HG02678 (cell line): ENCODE measurements around the gene GSPT1.
"Not testable (repeated sequence)": the region's sequence is repeated elsewhere in the genome, so short reads cannot be mapped to it uniquely, and the experiment has no call there.

ENCODE experiments used
- ATAC-seq: cut with Tn5 transposase; IDR thresholded peaks from one replicate; pipeline ENCODE4 v1.9.1; 2021; ENCODE audit warnings: mild to moderate bottlenecking, moderate library complexity; ENCODE audit not compliant: unreplicated experiment

GSPT1 gene

DNA sequence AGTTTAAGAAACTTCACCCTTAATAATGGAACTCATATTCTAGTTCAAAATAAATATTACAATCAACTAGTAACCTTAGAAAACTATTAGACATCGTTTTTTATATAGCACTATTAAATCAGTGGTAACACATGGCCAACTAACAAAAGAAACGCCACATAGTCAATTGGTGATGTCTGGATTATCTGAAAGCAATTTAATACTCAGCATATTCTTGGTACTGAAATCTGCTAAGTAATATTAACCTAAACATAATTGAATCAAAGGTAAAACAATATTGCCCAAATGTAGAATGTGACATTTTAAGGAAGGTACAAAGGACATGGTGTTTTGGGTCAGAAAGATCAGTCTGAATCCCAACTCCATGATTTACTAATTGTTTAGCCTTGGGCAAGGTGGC is 53.3 kb downstream of the GSPT1 start:
- ATAC-seq: no peak

DNA sequence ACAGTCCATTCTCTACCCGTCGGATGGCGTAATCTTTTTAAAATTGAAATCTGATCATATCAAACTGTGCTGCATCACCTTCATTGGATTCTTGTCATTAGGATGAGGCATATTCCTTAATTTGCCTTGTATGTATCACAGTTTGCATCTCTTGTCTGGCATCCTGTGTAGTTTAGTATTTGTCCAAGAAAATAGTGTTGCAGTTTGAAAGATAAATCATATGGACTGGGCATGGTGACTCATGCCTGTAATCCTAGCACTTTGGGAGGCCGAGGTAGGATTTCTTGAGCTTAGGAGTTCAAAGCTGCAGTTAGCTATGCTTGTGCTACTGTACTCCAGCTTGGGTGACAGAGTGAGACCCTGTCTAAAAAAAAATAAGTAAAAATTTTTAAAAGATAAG is 58.6 kb downstream of the GSPT1 start:
- ATAC-seq: no peak

DNA sequence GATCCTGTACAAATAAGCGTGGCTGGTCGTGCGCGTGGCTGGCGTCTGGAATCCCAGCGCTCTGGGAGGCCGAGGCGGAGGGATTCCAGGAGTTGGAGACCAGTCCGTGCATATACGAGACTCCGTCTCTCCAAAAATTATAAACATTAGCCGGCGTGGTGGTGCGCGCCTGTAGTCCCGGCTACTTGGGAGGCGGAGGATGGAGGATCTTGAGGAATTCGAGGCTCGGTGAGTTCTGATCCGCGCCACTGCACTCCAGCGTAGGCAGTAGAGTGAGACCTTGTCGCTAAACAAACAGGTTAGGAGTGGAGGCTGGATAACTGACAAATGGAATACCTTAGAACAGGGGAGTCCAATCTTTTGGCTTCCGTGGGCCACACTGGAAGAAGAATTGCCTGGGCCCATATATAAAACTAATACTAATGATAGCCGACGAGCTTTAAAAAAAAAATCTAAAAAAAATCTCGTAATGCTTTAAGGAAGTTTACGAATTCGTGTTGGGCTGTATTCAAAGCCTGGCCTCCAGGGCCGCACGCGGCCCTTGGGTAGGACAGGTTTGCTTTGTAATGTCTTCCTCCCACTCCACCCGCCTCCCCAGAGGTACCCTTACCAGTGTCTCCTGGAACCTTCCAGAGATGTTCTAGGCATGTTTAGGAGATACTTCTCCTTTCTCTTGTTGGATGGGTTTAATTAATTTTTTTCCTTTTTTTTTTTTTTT is 63.5 kb downstream of the GSPT1 start:
- ATAC-seq: no peak

DNA sequence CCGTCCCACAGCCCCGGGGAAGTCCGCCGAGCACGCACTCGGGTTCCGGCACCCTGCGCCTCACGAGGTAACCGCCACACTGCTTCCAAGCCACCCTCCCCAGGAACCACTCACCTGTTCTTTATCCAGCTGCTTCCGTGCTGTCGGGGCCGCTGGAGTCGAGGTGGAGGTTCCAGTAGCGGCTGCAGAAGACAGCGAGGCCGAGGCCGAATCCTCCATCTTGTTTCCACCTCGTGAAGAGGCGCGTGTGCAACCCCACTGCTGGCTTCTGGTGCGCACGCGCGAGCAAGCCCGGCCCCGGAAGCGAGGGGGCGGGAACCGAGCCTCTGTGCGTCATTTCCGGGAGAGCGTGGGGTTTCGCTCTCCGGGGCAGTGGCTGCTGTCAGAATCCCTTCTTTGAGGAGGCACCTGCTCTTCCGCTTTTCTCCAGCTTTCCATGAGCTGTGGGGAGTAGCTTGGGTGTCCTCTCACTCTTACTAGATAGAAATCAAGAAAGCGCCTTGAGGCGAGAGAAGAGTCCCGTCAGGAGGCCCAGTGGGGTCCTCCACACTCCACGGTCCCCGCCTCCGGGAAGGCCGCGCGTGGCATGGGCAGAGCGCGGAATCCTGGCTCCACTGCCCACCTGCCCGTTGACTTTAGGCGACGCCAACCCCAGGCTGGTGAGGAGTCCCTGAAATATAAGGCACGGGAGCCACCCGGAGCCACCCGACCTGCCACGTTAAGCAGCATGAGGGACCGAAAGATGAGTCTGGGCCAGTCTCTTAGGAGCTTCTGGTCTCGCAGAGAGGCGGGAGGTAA is 64.3 kb downstream of the GSPT1 start, which contains the start of gene RSL1D1:
Gene RSL1D1 (minus strand): TSS at position 249 of the 798 bp plus-strand sequence. CDS start 30 bp downstream, at position 219.
- ATAC-seq: peak; percentile 85

DNA sequence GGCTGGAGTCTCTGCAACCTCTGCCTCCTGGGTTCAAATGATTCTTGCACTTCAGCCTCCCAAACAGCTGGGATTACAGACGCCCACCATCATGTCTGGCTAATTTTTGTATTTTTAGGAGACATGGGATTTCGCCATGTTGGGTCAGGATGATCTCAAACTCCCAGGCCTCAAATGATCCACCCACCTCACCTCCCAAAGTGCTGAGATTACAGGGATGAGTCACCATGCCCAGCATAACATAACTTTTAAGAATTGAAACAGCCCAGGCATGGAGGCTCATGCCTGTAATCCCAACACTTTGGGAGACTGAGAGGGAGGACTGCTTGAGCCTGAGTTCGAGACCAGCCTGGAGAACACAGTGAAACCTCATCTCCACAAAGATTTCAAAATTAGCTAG is 66.9 kb downstream of the GSPT1 start:
- no peak for ATAC-seq

DNA sequence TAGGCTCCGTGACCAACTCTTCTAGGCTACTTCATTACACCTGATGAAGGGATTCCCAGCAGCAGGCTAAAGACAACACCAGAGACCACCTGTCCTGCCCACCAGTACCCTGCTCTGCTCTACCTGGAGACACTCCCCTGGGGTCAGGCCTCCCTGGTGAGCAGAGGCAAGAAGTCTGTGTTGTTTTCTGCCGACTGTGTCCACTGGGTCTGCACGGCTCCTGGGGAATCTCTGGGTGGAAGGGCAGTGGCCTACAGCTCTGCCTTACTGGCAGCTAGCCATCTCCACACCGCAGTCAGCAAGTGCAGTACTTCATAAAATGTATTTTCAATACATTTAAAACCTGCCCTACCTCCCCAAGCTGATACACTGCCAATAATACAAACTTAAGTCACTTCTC is 71.3 kb downstream of the GSPT1 start:
- no peak for ATAC-seq

DNA sequence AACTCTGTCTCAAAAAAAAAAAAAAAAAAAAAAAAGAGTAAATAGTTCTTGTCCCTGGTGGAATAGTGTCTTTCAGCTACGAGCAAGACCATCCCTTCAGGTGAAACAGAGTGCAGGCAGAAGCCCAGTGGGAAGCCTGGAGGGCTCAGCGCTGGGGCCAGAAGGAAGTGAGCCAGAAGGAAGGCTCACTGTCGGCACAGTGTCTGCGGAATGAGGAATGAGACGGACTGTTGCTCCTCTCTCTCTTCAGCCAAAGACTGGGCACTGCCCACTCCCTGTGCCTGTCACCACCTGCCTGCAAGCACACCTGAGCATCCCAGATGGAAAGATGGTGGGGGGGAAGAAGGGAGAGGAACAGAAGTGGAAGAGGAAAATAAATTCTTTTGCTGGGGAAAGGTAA is 71.9 kb downstream of the GSPT1 start:
- ATAC-seq: no peak

DNA sequence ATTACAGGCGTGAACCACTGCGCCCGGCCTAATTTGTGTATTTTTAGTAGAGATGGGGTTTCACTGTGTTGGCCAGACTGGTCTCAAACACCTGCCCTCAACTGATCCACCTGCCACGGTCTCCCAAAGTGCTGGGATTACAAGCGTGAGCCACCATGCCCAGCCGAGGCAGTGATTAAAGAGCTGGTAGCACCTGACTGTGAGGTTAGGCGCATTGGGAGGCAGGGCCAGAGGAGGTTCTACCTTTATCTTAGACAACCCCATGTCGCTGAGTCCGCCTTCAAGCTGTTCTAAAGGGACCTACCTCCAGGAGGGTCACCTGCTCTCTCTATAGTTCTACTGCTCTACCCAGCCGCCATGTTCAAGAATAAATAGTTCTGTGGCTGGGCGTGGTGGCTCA is 72.5 kb downstream of the GSPT1 start:
- no peak for ATAC-seq

DNA sequence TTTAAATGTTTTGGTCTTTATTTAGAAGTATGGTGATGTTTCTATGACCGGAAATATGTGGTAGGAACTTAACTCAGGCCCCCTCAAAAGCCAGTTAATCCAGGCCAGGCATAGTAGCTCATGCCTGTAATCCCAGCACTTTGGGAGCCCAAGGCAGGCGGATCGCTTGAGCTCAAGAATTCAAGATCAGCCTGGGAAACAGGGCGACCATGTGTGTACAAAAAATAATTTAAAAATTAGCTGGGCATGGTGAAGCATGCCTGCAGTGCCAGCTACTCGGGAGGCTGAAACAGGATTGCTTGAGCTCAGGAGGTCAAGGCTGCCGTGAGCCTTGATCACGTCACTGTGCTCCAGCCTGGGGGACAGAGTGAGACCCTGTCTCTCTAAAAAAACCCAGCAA is 74.7 kb downstream of the GSPT1 start:
- no peak for ATAC-seq

DNA sequence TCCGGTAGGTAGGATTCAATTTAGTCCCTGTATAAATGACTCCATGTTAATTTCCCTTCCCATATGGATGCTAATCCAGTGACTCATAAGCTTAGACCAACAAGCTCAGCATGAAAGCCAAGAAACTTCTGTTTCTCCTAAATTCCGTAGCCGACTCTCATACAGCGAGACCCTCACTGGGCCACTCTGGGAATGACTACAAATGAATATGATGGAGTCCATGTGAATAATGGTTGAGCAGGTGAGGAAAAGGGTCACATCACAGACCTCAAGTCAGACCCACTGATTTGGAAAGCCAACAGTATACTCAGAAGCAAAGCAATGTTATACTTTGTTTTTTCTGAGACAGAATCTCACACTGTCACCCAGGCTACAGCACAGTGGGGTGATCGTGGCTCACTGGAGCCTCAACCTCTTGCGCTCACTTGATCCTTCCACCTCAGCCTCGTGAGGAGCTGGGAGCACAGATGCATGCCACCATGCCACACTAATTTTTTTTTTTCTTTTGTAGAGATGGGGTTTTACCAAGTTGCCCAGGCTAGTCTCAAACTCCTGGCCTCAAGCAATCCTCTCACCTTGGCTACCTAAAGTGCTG is 79.0 kb downstream of the GSPT1 start:
- ATAC-seq: no peak

DNA sequence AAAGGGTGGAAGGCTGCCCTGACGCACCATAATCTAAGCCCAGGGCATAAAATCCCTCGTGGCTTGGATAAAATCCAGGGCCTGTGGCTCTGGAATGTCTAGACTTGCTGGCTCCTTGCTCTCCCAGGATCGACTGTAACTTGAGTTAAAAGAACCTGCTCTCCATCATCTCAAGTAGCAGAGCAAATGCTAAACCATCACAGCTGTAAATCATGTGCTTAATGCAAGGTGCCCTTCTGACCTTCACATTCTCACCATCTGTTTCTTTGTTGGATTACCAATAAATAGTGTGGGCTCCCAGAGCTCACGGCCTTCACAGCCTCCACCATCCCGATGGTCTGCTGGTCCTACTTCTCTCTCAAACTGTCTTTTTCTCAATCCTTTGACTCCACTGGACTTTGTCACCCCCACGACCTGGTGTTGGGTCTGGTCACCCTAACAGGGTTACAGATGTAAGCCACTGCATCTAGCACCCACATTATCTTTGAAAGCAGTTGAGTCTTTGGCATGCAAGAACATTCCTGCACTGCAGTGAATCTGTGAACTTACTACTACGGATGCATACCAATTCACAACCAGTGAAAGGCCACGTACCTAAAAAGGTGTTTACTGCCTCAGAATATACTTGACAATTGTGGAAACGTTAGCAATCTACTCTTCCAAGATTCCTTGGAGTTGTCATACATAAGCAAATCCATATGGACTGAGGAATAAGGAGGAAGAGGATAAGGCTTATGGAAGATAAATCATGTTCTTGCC is 79.7 kb downstream of the GSPT1 start:
- ATAC-seq: no peak

DNA sequence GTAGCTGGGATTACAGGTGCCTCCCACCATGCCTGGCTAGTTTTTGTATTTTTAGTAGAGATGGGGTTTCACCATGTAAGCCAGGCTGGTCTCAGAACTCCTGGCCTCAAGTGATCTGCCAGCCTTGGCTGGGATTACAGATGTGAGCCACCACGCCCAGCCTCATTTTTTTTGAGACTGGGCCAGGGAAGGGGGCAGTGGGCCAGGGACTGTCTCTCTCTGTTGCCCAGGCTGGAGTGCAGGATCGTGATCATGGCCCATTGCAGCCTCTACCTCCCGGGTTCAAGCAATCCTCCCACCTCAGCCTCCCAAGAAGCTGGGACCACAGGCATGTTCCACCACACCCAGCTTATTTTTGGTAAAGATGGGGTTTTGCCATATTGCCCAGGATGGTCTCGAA is 80.4 kb downstream of the GSPT1 start:
- ATAC-seq: no peak

DNA sequence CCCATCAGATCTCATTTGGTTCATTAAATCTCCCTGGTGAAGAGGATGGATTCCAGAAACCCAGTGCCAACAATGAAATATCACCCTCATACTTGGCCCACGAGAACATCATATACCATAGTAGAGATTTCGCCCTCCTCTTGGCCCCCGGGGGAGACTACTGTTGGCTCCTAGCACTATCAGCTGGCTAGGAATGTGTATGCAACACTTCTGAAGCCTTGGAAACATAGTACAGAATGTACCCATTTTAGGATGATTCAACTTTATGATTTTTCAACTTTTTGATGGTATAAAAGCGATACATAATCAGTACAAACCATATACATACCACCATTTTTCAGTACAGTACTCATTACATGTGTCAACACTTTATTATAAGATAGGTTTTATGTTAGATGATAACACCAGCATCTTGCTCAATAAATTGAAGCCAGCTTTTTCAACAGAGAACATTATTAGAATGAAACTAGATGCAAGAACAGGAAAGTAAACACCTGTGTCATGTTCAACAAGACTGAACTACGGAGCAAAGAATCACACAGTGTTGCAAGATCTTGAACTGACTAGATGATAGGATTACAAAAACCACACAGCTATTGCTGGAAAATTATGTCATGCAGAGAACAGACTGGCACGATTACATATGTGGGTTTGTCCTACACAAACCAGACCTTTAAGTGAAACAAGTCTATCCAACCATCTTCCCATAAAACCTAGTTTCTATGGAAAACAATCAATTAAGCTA is 81.6 kb downstream of the GSPT1 start:
- no peak for ATAC-seq

DNA sequence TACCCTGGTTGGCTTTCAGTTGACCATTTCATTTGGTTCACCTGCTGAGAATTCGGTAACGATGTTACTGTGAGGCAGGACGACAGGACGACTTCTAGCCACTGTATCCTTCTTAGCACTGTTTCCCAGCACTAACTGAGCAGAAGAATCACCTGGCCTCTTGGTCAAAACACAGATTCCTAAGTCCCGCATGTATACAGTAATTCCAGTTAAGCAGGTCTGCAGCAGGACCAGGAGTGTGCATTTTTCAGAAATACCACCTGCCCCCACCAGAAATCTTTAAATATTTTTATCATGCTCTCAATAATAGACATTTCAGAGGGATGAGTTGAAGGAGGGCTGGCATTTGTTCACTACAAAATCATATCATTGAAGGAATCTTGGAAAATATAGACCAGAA is 87.1 kb downstream of the GSPT1 start:
- no peak for ATAC-seq

DNA sequence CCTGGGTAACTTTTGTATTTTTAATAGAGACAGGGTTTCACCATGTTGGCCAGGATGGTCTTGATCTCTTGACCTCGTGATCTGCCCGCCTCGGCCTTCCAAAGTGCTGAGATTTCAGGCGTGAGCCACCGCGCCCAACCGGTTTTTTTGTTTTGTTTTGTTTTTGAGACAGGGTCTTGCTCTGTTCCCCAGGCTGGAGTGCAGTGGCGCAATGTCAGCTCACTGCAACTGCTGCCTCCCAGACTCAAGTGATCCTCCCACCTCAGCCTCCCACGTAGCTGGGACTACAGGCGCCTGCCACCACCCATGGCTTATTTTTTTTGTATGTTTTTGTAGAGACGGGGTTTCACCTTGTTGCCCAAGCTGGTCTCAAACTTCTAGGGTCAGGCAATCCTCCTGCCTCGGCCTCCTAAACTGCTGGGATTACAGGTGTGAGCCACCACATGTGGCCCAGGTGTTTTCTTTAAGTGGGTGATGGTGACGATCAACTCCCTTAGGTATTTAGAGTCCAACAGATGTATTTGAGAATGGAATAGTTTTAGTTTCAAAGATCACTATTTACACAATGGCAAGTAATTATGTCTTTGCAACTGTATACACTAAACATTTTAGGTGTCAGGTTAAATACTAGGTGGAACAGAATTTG is 90.1 kb downstream of the GSPT1 start:
- ATAC-seq: not testable (repeated sequence)

DNA sequence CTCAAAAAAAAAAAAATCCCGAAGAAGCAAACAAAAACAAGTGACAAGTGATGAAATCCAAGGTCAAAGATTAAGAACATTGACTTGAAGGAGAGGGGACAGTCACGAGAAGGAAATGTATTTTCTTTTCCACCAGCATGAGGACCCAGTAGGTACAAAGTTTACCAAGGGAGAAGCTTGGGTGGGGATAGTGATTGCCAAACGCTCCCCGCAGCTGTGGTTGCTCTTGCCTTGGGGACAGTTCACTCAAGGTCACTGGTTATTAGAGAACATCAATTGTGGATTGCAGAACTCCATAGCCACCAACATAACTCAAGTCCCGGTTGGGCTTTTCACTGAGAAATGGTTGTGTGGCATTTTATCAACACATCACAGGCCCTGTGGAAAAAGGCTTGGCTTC is 91.4 kb downstream of the GSPT1 start:
- no peak for ATAC-seq

DNA sequence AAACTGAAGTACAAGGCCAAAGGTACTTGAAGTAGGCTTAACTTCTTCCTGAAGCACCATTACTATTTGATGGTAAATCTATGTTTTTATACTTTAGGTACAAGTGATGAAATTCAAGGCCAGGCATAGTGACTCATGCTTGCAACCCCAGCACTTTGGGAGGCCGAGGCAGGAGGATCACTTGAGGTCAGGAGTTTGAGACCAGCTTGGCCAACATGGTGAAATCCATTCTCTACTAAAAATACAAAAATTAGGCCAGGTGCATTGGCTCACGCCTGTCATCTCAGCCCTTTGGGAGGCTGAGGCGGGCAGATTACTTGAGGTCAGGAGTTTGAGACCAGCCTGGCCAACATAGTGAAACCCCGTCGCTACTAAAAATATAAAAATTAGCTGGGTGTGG is 92.1 kb downstream of the GSPT1 start:
- not testable (repeated sequence) for ATAC-seq

DNA sequence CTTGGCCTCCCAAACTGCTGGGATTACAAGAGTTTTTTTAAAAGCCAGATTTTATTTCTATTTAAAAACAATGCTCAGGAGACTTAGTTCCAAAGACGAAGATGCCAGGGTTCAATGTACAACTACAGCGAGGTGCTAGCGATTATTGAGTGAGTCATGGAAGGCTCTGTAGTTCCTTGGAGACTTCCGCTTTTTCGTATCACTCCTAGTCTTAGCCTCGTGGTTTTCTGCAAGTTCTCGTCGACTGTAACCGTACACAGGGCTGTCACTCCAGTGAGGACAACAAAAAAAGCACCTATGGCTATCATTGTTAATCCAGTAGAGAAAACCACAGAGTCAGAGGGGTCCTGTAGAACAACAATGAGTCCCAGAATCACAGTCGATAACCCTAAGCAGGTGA is 96.0 kb downstream of the GSPT1 start:
- ATAC-seq: no peak

DNA sequence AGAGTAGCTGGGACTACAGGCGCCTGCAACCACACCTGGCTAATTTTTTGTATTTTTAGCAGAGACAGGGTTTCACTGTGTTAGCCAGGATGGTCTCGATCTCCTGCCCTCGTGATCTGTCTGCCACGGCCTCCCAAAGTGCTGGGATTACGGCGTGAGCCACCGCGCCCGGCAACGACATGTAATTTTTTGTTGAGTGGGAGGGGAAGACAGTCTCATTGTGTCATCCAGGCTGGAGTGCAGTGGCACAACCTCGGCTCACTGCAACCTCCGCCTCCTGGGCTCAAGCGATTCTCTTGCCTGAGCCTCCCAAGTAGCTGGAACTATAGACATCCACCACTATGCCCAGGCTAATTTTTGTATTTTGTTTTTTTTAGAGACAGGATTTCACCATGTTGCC is 96.8 kb downstream of the GSPT1 start:
- not testable (repeated sequence) for ATAC-seq
